Hepatocyte (in vitro differentiated cells): ENCODE results near the gene WDR90.

Source experiments
- EZH2 ChIP-seq: fragments of 200-600 bp; sonication (generic); IDR thresholded peaks from 2 replicates; pipeline ENCODE4 v1.6.1; 2016; ENCODE audit warnings: antibody characterized with exemption, mild to moderate bottlenecking, borderline replicate concordance
- TF ChIP-seq, protein P1 (sequence below): fragments of 200-600 bp; sonication (generic); IDR thresholded peaks from 2 replicates; pipeline ENCODE4 v1.5.1; 2016; ENCODE audit warnings: antibody characterized with exemption, mild to moderate bottlenecking; ENCODE audit not compliant: poor library complexity

DNA sequence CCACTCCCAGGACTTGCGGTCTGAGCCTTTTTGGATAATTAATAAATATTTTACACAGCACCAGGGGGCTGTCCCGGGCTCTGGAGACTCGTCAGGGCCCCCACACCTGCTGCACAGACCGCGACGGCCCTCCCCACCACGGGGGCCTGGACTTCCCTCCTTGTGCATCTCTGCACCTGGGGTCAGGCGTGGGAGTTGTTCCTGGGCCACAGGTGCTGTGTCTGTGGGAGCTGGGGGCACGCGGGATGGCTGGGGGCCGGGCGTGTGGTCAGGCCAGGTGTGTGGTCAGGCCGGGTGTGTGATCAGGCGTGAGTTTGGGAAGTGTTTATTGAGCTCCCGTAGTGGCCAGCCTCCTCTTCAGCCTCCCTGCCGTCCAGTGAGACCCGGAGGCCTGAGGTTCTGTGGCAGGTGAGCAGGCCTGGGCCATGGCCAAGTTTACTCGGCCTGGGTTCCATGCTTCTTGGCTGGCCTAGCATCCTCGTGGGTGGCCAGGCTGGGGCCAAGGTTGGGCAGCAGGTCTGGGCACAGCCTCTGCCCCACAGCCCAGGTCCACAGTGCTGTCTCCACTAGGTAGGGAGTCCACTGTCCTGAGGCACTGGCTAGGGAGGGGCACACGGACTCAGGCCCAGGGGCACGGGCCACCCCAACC lies 29.2 kb downstream of the WDR90 start:
- no peak for TF ChIP-seq EZH2
- TF ChIP-seq, protein P1, sequence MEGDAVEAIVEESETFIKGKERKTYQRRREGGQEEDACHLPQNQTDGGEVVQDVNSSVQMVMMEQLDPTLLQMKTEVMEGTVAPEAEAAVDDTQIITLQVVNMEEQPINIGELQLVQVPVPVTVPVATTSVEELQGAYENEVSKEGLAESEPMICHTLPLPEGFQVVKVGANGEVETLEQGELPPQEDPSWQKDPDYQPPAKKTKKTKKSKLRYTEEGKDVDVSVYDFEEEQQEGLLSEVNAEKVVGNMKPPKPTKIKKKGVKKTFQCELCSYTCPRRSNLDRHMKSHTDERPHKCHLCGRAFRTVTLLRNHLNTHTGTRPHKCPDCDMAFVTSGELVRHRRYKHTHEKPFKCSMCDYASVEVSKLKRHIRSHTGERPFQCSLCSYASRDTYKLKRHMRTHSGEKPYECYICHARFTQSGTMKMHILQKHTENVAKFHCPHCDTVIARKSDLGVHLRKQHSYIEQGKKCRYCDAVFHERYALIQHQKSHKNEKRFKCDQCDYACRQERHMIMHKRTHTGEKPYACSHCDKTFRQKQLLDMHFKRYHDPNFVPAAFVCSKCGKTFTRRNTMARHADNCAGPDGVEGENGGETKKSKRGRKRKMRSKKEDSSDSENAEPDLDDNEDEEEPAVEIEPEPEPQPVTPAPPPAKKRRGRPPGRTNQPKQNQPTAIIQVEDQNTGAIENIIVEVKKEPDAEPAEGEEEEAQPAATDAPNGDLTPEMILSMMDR = no peak
